ENCODE data around the gene KANTR.

Gene KANTR, protein sequence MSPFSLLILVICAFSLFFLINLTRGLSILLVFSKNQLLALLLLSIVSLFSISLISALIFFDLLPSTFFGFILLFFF

GRCh38 chrX:53093748-53094581 lies at the start of gene KANTR:
Gene KANTR (plus strand): TSS chrX:53094142. CDS start chrX:53124273, 30,131 bp downstream.
- DNase-seq = peak; percentile 35 to 91 (median 78)

DNA sequence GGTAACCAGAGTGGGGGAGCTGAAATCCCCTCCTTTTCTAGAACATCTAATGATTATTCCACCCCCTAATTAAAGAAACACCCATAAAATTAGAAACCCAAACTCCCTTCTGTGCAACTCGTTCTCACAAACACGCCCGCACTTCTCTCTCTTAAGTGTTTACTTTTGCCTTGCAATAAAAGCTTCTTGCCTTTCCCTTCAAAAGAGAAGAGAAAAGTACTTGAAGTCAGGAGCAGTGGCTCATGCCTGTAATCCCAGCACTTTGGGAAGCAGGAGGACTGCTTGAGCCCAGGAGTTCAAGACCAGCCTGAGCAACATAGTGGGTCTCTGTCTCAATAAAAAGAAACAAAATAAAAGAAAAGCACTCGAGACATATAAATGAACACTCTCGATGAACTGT lies 48.9 kb upstream of the KANTR start:
- DNase-seq = no peak

GRCh38 chrX:53047228-53047627 lies 46.7 kb upstream of the KANTR start:
- no peak for DNase-seq

GRCh38 chrX:53048169-53049126 lies 45.5 kb upstream of the KANTR start, which contains the start of gene GPR173:
Gene GPR173 (plus strand): TSS chrX:53048789. CDS start chrX:53076622, 27,833 bp downstream.
- peak in 54 of 56 donors; percentile 14 to 87 (median 66) for DNase-seq

DNA sequence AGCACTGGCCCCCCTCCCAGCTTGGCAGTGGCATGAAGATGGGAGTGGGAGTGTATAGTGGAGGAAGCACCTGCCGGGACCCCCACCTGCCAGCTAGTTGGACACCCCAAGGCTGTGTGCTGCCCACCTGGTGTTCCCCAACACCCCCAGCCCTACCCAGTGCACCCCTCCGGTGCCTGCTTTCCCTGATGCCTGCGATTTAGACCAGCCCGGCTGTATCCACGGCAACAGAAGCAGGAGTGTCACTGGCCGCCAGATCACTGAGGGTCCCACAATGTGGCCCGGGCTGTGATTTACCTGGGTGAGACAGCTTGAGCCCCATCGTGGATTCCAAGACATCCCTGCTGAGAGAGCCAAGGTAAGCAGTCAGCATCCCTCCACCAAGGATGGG lies 44.8 kb upstream of the KANTR start:
- peak in 4 of 56 donors; percentile 0 to 14 (median 6) for DNase-seq

DNA sequence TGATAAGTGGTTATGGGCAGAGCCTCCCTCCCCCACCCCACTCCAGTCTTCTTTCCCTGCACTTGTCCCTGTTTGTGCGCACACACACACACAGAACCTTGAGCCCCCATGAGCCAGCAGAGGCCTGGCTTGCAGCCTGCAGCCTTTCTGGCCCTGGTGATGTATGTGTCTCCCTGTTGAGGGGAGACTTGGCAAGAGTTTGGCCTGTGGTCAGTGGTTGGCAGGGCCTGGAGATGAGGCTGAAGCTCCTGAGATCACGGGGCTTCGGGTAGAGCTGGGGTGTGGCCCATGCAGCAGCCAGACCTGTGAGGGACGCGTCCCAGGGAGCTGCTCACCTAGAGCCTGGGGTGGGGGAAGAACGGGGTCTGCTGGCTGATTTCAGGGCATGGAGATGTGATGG lies 43.1 kb upstream of the KANTR start:
- no peak for DNase-seq

- DNase-seq = no peak
Measured at GRCh38 chrX:53055244-53055849, 38.6 kb upstream of the KANTR start.

GRCh38 chrX:53056292-53056691 lies 37.6 kb upstream of the KANTR start:
- DNase-seq = no peak

GRCh38 chrX:53065104-53065503 lies 28.8 kb upstream of the KANTR start:
- no peak for DNase-seq

DNA sequence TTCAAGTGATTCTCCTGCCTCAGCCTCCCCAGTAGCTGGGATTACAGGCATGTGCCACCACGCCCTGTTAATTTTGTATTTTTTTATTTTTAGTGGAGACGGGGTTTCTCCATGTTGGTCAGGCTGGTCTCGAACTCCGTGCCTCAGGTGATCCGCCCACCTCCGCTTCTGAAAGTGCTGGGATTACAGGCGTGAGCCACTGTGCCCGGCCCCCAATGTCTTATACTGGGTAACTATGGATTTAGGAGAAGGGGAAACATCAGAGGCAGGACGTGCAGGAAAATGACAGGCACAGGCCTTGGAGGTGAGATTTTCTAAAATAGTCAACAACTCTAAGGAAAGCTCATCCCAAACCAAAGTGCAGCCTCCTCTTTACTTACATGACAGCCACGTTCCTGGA lies 22.9 kb upstream of the KANTR start:
- DNase-seq = no peak

- peak in 42 of 56 donors; percentile 6 to 62 (median 30) for DNase-seq
Measured at GRCh38 chrX:53071604-53072417, 22.1 kb upstream of the KANTR start.

- DNase-seq = peak in 1 of 56 donors; percentile 8
Measured at GRCh38 chrX:53072418-53073114, 21.4 kb upstream of the KANTR start.

DNA sequence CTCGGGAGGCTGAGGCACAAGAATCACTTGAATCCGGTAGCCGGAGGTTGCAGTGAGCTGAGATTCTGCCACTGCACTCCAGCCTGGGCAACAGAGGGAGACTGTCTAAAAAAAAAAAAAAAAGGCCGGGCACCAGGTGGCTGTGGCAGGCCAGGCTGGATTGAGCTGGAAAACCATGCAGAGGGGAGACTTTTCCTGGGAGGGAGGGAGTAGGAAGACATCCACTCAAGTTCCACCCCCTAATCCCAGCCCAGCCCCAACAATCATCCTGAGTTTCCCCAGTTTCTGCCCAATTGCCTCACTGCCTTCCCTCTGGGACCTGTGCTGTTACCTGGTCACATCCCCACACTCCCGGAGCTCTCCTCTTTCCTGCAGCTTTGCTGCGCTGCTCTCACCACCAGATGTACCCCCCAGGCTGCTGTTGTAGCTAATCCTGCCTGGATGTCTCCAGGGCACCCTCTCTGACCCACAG lies 20.8 kb upstream of the KANTR start:
- no peak for DNase-seq

GRCh38 chrX:53075011-53075410 lies 18.9 kb upstream of the KANTR start:
- DNase-seq = no peak

DNA sequence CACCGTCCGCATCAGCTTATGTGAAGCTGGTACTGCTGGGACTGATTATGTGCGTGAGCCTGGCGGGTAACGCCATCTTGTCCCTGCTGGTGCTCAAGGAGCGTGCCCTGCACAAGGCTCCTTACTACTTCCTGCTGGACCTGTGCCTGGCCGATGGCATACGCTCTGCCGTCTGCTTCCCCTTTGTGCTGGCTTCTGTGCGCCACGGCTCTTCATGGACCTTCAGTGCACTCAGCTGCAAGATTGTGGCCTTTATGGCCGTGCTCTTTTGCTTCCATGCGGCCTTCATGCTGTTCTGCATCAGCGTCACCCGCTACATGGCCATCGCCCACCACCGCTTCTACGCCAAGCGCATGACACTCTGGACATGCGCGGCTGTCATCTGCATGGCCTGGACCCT lies 17.3 kb upstream of the KANTR start:
- DNase-seq = no peak

DNA sequence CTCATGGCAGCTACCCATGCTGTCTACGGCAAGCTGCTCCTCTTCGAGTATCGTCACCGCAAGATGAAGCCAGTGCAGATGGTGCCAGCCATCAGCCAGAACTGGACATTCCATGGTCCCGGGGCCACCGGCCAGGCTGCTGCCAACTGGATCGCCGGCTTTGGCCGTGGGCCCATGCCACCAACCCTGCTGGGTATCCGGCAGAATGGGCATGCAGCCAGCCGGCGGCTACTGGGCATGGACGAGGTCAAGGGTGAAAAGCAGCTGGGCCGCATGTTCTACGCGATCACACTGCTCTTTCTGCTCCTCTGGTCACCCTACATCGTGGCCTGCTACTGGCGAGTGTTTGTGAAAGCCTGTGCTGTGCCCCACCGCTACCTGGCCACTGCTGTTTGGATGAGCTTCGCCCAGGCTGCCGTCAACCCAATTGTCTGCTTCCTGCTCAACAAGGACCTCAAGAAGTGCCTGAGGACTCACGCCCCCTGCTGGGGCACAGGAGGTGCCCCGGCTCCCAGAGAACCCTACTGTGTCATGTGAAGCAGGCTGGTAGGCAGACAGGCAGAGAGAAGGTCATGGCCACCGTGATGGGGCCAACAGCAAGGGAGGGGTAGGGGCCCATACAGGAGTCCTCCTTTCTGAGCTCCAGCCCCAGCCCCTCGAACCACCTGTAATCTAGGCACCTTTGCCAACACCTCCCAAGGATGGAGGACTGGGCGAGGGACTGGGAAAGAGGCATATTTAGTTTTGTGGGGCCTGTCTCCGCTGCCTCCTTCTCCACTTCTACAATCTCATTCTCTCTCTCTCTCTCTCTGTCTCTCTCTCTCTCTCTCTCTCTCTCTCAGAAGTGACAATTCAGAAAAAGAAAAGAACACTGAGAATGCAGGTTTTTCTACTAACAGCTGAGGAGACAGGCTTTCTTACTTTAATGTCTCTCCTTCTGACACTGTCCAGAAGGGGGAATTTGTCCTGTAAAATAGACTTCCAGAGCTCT lies 16.4 kb upstream of the KANTR start:
- DNase-seq = no peak

DNA sequence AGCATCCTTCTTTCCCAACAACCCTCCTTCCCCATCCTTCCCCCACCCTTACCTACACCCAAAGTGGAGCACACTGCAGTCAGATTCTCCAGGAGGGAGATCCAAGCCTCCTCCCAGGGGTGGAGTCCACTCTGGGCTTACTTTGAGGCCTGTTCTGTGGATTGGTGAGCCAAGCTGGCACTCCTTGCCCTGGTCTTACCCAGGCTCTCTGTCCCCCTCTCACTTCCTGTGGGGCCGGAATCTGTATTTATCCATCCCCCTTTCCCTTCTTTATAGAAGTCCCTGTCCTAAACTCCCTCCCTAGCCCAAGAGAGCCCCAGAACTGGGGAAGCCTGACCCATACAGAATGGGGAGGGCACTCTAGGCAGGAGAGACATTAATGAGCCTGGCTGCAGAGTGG lies 15.0 kb upstream of the KANTR start:
- no peak for DNase-seq
